ENCODE results near the gene ZNF654. TPM values are rescaled to one million over a fixed set of nuclear protein-coding genes. Genes with fewer than 3 reads are reported as not detected.

ZNF654 gene
- total RNA-seq, 4 donors from 2014 or later, result 17.5 to 28.6 (median 24.5) TPM

GRCh38 chr3:88114878-88115549 lies 56.0 kb downstream of the ZNF654 start:
- no peak for TF ChIP-seq CTCF (IDR thresholded peaks at IDR 0.05; ENCODE audit: low read depth)

- TF ChIP-seq CTCF (IDR thresholded peaks at IDR 0.05; ENCODE audit: low read depth), result no peak
Observed at GRCh38 chr3:88117683-88118082, 58.6 kb downstream of the ZNF654 start.

- no peak for TF ChIP-seq CTCF (IDR thresholded peaks at IDR 0.05; ENCODE audit: low read depth)
Observed at GRCh38 chr3:88123526-88123925, 64.5 kb downstream of the ZNF654 start.

- no peak for TF ChIP-seq CTCF (IDR thresholded peaks at IDR 0.05; ENCODE audit: low read depth)
Observed at GRCh38 chr3:88131695-88132094, 72.6 kb downstream of the ZNF654 start.

- no peak for TF ChIP-seq CTCF (IDR thresholded peaks at IDR 0.05; ENCODE audit: low read depth)
Observed at GRCh38 chr3:88132894-88133293, 73.8 kb downstream of the ZNF654 start.

- no peak for TF ChIP-seq CTCF (IDR thresholded peaks at IDR 0.05; ENCODE audit: low read depth)
Observed at GRCh38 chr3:88133711-88134263, 74.7 kb downstream of the ZNF654 start.

- no peak for TF ChIP-seq CTCF (IDR thresholded peaks at IDR 0.05; ENCODE audit: low read depth)
Observed at GRCh38 chr3:88137836-88138235, 78.8 kb downstream of the ZNF654 start.
